Uterus (tissue), 4 donors: ENCODE results near the gene SMPX. TPM values are rescaled to one million over a fixed set of nuclear protein-coding genes. Genes with fewer than 3 reads are reported as not detected.

Source experiments
- DNase-seq, 2 donors: peaks; one replicate each; pipeline ENCODE4 v3.0.0-alpha.2; 2019 to 2020
- H3K27ac ChIP-seq, 2 donors: fragments of 200-600 bp; sonication (generic); 1 replicate in 1 of 2; 2 replicates in 1 of 2; pipeline ENCODE4 v1.5.1; 2016 to 2018
- H3K27me3 ChIP-seq, 2 donors: fragments of 200-600 bp; sonication (generic); one replicate each; pipeline ENCODE4 v1.5.1; 2018 to 2019; ENCODE audit warnings: control low read depth in 1 of 2
- H3K36me3 ChIP-seq, 2 donors: fragments of 200-600 bp; sonication (generic); one replicate each; pipeline ENCODE4 v1.5.1; 2019; ENCODE audit warnings: control low read depth in 1 of 2
- H3K4me1 ChIP-seq, 2 donors: fragments of 200-600 bp; sonication (generic); one replicate each; pipeline ENCODE4 v1.5.1; 2018 to 2019; ENCODE audit warnings: control low read depth in 1 of 2
- H3K4me3 ChIP-seq, 2 donors: fragments of 200-600 bp; sonication (generic); 1 replicate in 1 of 2; 2 replicates in 1 of 2; pipeline ENCODE4 v1.5.1; 2018 to 2019; ENCODE audit warnings: mild to moderate bottlenecking in 1 of 2
- H3K9me3 ChIP-seq, 2 donors: fragments of 200-600 bp; sonication (generic); one replicate each; pipeline ENCODE4 v1.5.1; 2019; ENCODE audit warnings: control low read depth in 1 of 2
- CTCF ChIP-seq, 4 experiments: fragments of 200-600 bp in 2 of 4; fragments of 450-650 bp in 2 of 4; sonication (generic) in 2 of 4; IDR thresholded peaks; one replicate each; pipeline ENCODE4 v1.5.1; 2016 to 2019; ENCODE audit warnings: antibody characterized with exemption in 4 of 4, mild to moderate bottlenecking in 2 of 4, moderate library complexity in 1 of 4
- POLR2A ChIP-seq, 2 donors: fragments of 450-650 bp; IDR thresholded peaks; one replicate each; pipeline ENCODE4 v1.6.1; 2016; ENCODE audit warnings: antibody characterized with exemption in 2 of 2, mild to moderate bottlenecking in 1 of 2, moderate library complexity in 1 of 2
- intact Hi-C: fragments of 100-400 bp; cut with DNase I; formaldehyde crosslinking; loops from one replicate; pipeline ENCODE4 v1.15.1; 2023; ENCODE audit warnings: low total_unique reads
- total RNA-seq, 4 donors: library from RNA; depleted of rRNA in 3 of 4; stranded (reverse); fragments of >200 nt in 3 of 4; gene quantifications; one replicate each; pipeline versions ENCODE4 v1.1.0 to v1.2.4, GENCODE V29; 2014 to 2023
- donor health status: DM: yes; HTN: yes; CAD: no.

SMPX gene
- 1 to 10 TPM in 1 of 4 donors, under 1 TPM in 1, not detected in 2; 0.62 to 1.2 TPM for total RNA-seq

DNA sequence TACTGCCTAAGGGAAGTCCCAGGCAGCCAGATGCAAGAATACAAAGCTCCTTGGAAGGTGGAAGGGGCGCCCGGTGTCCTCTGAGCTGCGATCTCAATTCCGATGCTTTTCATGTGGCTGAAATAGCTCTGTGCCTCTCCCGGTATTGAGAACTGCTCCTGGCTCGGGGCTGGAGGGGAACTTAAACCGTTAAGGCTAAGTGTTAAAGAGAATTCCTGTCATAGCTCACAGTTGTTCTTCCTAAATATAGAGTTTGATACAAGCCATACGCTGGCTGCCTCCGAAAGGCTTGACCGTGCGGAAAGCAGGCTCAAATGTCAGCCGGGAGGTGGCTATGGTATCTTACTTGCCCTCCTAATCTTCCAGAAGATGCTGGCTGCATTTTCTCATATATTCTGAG, at the start of gene SMPX:
TSS of gene SMPX (minus strand) at position 157 of the 400 bp plus-strand sequence. CDS start 3,826 bp downstream, outside the sequence.
- intact Hi-C loops, result no loop called here

GRCh38 chrX:21806691-21807090, 48.8 kb upstream of the SMPX start:
- Histone ChIP-seq H3K36me3 (no peaks in the 10 kb centered on the region), H3K4me3 (no peak overlapping the region), H3K4me1 (no peaks in the 10 kb centered on the region), H3K27me3 (no peaks in the 10 kb centered on the region), H3K9me3 (no peaks in the 10 kb centered on the region), H3K27ac (no peak overlapping the region)
- intact Hi-C loops, result no loop called here
- TF ChIP-seq CTCF (IDR thresholded peaks at IDR 0.05) (no peak), POLR2A (IDR thresholded peaks at IDR 0.05) (no peak)
- no peak for DNase-seq

More for the DNA sequence above, at the start of gene SMPX:
- Histone ChIP-seq H3K9me3 (no peaks in the 10 kb centered on the region), H3K27ac (no peak within 1 kb of the TSS), H3K4me1 (no peaks in the 10 kb centered on the region), H3K36me3 (no peaks in the 10 kb centered on the region), H3K4me3 (no peak within 1 kb of the TSS), H3K27me3 (no peaks in the 10 kb centered on the region)
- TF ChIP-seq POLR2A (IDR thresholded peaks at IDR 0.05) (no peak), CTCF (IDR thresholded peaks at IDR 0.05) (no peak)
- no peak for DNase-seq

DNA sequence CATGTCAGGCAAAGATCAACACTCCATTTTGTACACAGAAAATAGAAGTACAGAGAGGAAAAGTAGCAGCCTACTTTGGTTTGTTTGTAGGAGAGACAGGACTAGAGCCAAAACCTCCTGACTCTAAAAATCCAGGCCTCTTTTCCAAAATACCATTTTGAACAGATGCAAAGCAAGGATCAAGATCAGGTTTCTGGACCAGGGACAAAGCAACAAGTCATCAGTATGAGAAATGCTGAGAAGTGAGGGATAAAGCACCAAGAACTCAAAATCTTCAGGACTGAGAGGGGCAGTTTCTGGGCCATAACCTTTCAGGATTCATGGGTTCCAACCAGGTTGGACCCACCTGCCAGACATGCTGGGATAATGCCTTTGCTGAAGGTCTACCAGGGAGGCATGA, 44.9 kb upstream of the SMPX start:
- DNase-seq, result no peak
- intact Hi-C loops, result no loop called here
- H3K4me3 ChIP-seq, result no peak overlapping the region
- TF ChIP-seq POLR2A (IDR thresholded peaks at IDR 0.05) (no peak), CTCF (IDR thresholded peaks at IDR 0.05) (no peak)
- no peaks in the 10 kb centered on the region for H3K27me3 ChIP-seq
- H3K36me3 ChIP-seq, result no peaks in the 10 kb centered on the region
- no peaks in the 10 kb centered on the region for H3K4me1 ChIP-seq
- no peak overlapping the region for H3K27ac ChIP-seq
- H3K9me3 ChIP-seq, result no peaks in the 10 kb centered on the region

DNA sequence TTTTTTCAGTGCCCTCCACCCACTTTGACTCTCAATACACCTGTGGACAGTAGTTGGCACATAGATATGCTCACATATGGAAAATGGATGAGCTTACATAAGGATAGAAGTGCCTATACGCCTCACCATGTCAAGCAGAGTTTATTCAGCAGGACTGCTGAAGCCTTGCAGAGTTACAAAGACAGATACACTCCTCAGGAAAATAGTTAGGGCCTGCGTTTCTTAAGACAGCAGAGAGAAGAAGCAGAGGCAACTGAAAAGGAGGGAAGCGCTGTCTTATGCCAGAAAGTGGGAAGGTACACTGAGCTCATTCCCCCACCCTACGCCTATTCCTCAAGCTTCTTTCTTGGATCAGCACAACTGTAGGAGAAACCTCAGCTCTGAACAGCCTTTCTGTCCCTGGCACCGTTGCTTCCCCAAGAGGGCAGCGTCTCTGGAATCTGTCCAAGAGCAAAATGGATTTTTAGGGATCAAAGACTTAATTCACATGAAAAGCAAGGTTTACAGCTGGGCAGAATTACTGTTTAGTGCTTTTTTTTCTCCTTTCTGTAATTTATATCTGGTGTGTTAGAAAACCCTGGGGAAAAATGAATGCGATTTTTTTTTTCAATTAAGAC, 44.2 kb upstream of the SMPX start:
- TF ChIP-seq POLR2A (IDR thresholded peaks at IDR 0.05) (no peak), CTCF (IDR thresholded peaks at IDR 0.05) (no peak)
- intact Hi-C loops, result no loop called here
- Histone ChIP-seq H3K27me3 (no peaks in the 10 kb centered on the region), H3K36me3 (no peaks in the 10 kb centered on the region), H3K9me3 (no peaks in the 10 kb centered on the region), H3K27ac (no peak overlapping the region), H3K4me3 (no peak overlapping the region), H3K4me1 (no peaks in the 10 kb centered on the region)
- DNase-seq, result no peak

- TF ChIP-seq CTCF (IDR thresholded peaks at IDR 0.05) (no peak), POLR2A (IDR thresholded peaks at IDR 0.05) (no peak)
- Histone ChIP-seq H3K9me3 (no peaks in the 10 kb centered on the region), H3K27me3 (no peaks in the 10 kb centered on the region), H3K27ac (no peak overlapping the region), H3K4me3 (no peak overlapping the region), H3K4me1 (no peaks in the 10 kb centered on the region), H3K36me3 (no peaks in the 10 kb centered on the region)
- intact Hi-C loops, result no loop called here
- no peak for DNase-seq
These were observed 42.4 kb upstream of the SMPX start for GRCh38 chrX:21800344-21800770.
